ENCODE results near the gene CYBB.

DNA sequence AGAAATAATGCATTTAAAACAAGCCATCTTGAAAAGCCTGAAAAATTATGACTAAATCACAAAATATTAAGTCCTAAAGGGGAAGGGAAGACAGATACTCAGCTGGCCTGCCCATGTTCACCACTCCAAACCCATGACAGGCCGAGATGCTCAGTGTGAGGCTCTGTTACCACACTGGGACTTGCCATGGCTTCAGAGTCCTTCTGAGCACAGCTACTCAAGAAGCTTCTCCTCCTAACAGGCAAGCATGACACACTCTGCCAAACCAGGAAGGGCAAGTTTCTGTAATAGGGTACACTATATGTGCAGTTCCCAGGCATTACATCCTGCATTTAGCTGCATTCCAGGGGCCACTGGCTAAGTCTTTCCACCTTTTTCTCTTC lies 34.0 kb upstream of the CYBB start:
- TF ChIP-seq SP1 (IDR thresholded peaks at IDR 0.05) (no peak), TARDBP (IDR thresholded peaks at IDR 0.05) (no peak), FOXM1 (IDR thresholded peaks at IDR 0.05; ENCODE audit: borderline replicate concordance) (no peak), ELF4 (IDR thresholded peaks at IDR 0.05) (no peak), FOXA1 (IDR thresholded peaks at IDR 0.05) (no peak), HDGF (IDR thresholded peaks at IDR 0.05; ENCODE audit: borderline replicate concordance) (no peak), PKNOX1 (IDR thresholded peaks at IDR 0.05) (no peak), BHLHE40 (IDR thresholded peaks at IDR 0.05; ENCODE audit: borderline replicate concordance) (no peak), NFRKB (IDR thresholded peaks at IDR 0.05) (no peak), CTBP1 (IDR thresholded peaks at IDR 0.05; ENCODE audit: borderline replicate concordance) (no peak), SUZ12 (IDR thresholded peaks at IDR 0.05) (no peak), FOXK2 (IDR thresholded peaks at IDR 0.05) (no peak)
